GM18858 (cell line): Measurements from ENCODE around the gene DLEC1.

Experiments used
- ATAC-seq: cut with Tn5 transposase; IDR thresholded peaks from one replicate; pipeline ENCODE4 v1.9.1; 2021; ENCODE audit not compliant: unreplicated experiment

Gene DLEC1

GRCh38 chr3:38107911-38108648 is 69.1 kb downstream of the DLEC1 start:
- ATAC-seq, result no peak

GRCh38 chr3:38108649-38109579 is 69.9 kb downstream of the DLEC1 start:
- no peak for ATAC-seq

- ATAC-seq, result no peak
Measured at GRCh38 chr3:38109580-38110313, 70.7 kb downstream of the DLEC1 start.

- no peak for ATAC-seq
Measured at GRCh38 chr3:38110314-38111050, 71.5 kb downstream of the DLEC1 start.

- no peak for ATAC-seq
Measured at GRCh38 chr3:38111201-38111600, 72.2 kb downstream of the DLEC1 start.

- ATAC-seq, result no peak
Measured at GRCh38 chr3:38111696-38112377, 72.8 kb downstream of the DLEC1 start.

- ATAC-seq, result no peak
Measured at GRCh38 chr3:38112378-38112761, 73.4 kb downstream of the DLEC1 start.

GRCh38 chr3:38114052-38114874 is 75.3 kb downstream of the DLEC1 start:
- no peak for ATAC-seq

- ATAC-seq, result no peak
Measured at GRCh38 chr3:38114875-38115644, 76.1 kb downstream of the DLEC1 start.

GRCh38 chr3:38115645-38116427 is 76.8 kb downstream of the DLEC1 start:
- ATAC-seq, result no peak

GRCh38 chr3:38116471-38117162 is 77.6 kb downstream of the DLEC1 start:
- no peak for ATAC-seq

- ATAC-seq, result no peak
Measured at GRCh38 chr3:38117163-38117716, 78.2 kb downstream of the DLEC1 start.

GRCh38 chr3:38117748-38118420 is 78.9 kb downstream of the DLEC1 start:
- ATAC-seq, result peak; percentile 49

GRCh38 chr3:38118421-38119247 is 79.6 kb downstream of the DLEC1 start:
- no peak for ATAC-seq

- ATAC-seq, result no peak
Measured at GRCh38 chr3:38119248-38119544, 80.2 kb downstream of the DLEC1 start.
